SK-N-MC (cell line): ENCODE measurements around the gene CTBP2.
A peak's percentile ranks its signal among the peaks of the same experiment; 100 is the strongest.
"Not testable (repeated sequence)": the region's sequence is repeated elsewhere in the genome, so short reads cannot be mapped to it uniquely, and the experiment has no call there.

ENCODE experiments used
- DNase-seq: peaks from one replicate; pipeline ENCODE4 v3.0.0-alpha.2; 2011; ENCODE audit warnings: low read depth, low spot score
- H3K27ac ChIP-seq: fragments of 200-600 bp; sonication (generic); 2 replicates; pipeline ENCODE4 v1.5.1; 2016; ENCODE audit warnings: mixed run types
- H3K36me3 ChIP-seq: fragments of 200-600 bp; sonication (generic); 2 replicates; pipeline ENCODE4 v1.6.1; 2017; ENCODE audit warnings: antibody characterized with exemption, low read length, mixed read lengths; ENCODE audit not compliant: insufficient read depth
- H3K4me3 ChIP-seq: fragments of 200-600 bp; sonication (generic); 2 replicates; pipeline ENCODE4 v1.5.1; 2016
- H3K9ac ChIP-seq: fragments of 200-600 bp; sonication (generic); 2 replicates; pipeline ENCODE4 v1.8.0; 2017; ENCODE audit warnings: mixed run types, mixed read lengths; ENCODE audit not compliant: insufficient read length
- H3K9me3 ChIP-seq: fragments of 200-600 bp; sonication (generic); 2 replicates; pipeline ENCODE4 v1.6.1; 2017; ENCODE audit warnings: low read depth, mild to moderate bottlenecking, antibody characterized with exemption, low read length, moderate library complexity, mixed read lengths
- EZH2 ChIP-seq: fragments of 200-600 bp; sonication (generic); IDR thresholded peaks from one replicate; pipeline ENCODE4 v1.6.1; 2017; ENCODE audit warnings: antibody characterized with exemption
- FOXP2 ChIP-seq: optimal IDR thresholded peaks from 2 replicates; pipeline ENCODE3; 2011; ENCODE audit warnings: mild to moderate bottlenecking, moderate library complexity; ENCODE audit not compliant: insufficient read depth; ENCODE audit errors: extremely low read length, control extremely low read depth
- POLR2AphosphoS5 ChIP-seq: IDR thresholded peaks from 2 replicates; pipeline ENCODE4 v1.6.1; 2012; ENCODE audit warnings: mild to moderate bottlenecking, low read depth, low read length, borderline replicate concordance

CTBP2 gene

GRCh38 chr10:125060026-125060425 lies 100.3 kb downstream of the CTBP2 start:
- no peak overlapping the region for H3K4me3 ChIP-seq
- H3K9me3 ChIP-seq: no peaks in the 10 kb centered on the region
- H3K9ac ChIP-seq: no peak overlapping the region
- no peak for DNase-seq
- H3K27ac ChIP-seq: no peak overlapping the region
- H3K36me3 ChIP-seq: no peaks in the 10 kb centered on the region
- no peak for TF ChIP-seq POLR2AphosphoS5
- TF ChIP-seq EZH2: no peak
- TF ChIP-seq FOXP2: no peak

GRCh38 chr10:125059348-125059747 lies 101.0 kb downstream of the CTBP2 start:
- not testable (repeated sequence) for H3K9me3 ChIP-seq, H3K36me3 ChIP-seq, H3K4me3 ChIP-seq, H3K9ac ChIP-seq, H3K27ac ChIP-seq, DNase-seq

- no peak for DNase-seq
- TF ChIP-seq POLR2AphosphoS5 (no peak), EZH2 (no peak), FOXP2 (no peak)
- Histone ChIP-seq H3K4me3 (no peak overlapping the region), H3K27ac (0 out of 2 replicates have a peak overlapping the region, but pooled peaks have one; percentile 9), H3K9me3 (no peaks in the 10 kb centered on the region), H3K36me3 (no peaks in the 10 kb centered on the region), H3K9ac (no peak overlapping the region)
Observed at GRCh38 chr10:125057158-125058001, 103.0 kb downstream of the CTBP2 start.

- Histone ChIP-seq H3K9me3 (no peaks in the 10 kb centered on the region), H3K36me3 (no peaks in the 10 kb centered on the region), H3K9ac (no peak overlapping the region), H3K4me3 (no peak overlapping the region), H3K27ac (no peak overlapping the region)
- TF ChIP-seq POLR2AphosphoS5 (no peak), EZH2 (no peak), FOXP2 (no peak)
- no peak for DNase-seq
Observed at GRCh38 chr10:125056161-125057132, 103.9 kb downstream of the CTBP2 start.

GRCh38 chr10:125055446-125055845 lies 104.9 kb downstream of the CTBP2 start:
- Histone ChIP-seq H3K27ac (peak overlapping the region; percentile 83; the same call in 1 of the 2 replicates), H3K4me3 (peak overlapping the region; percentile 48), H3K36me3 (no peaks in the 10 kb centered on the region), H3K9ac (no peak overlapping the region), H3K9me3 (no peaks in the 10 kb centered on the region)
- TF ChIP-seq FOXP2: no peak
- no peak for TF ChIP-seq POLR2AphosphoS5
- TF ChIP-seq EZH2: no peak
- DNase-seq: no peak

GRCh38 chr10:125054669-125055268 lies 105.6 kb downstream of the CTBP2 start:
- H3K27ac ChIP-seq: peak overlapping the region; percentile 83; the same call in 1 of the 2 replicates
- no peaks in the 10 kb centered on the region for H3K36me3 ChIP-seq
- TF ChIP-seq FOXP2 (no peak), POLR2AphosphoS5 (no peak), EZH2 (no peak)
- H3K9me3 ChIP-seq: no peaks in the 10 kb centered on the region
- H3K9ac ChIP-seq: no peak overlapping the region
- peak overlapping the region; percentile 48 for H3K4me3 ChIP-seq
- DNase-seq: no peak

GRCh38 chr10:125054216-125054615 lies 106.1 kb downstream of the CTBP2 start:
- H3K9me3 ChIP-seq: no peaks in the 10 kb centered on the region
- H3K4me3 ChIP-seq: no peak overlapping the region
- DNase-seq: no peak
- no peak for TF ChIP-seq EZH2
- TF ChIP-seq POLR2AphosphoS5: no peak
- TF ChIP-seq FOXP2: no peak
- H3K36me3 ChIP-seq: no peaks in the 10 kb centered on the region
- H3K9ac ChIP-seq: no peak overlapping the region
- H3K27ac ChIP-seq: peak overlapping the region; percentile 83; the same call in 1 of the 2 replicates

GRCh38 chr10:125052146-125052545 lies 108.2 kb downstream of the CTBP2 start:
- no peaks in the 10 kb centered on the region for H3K36me3 ChIP-seq
- no peak overlapping the region for H3K27ac ChIP-seq
- no peak for TF ChIP-seq EZH2
- no peak for TF ChIP-seq FOXP2
- no peak for TF ChIP-seq POLR2AphosphoS5
- H3K9ac ChIP-seq: no peak overlapping the region
- no peak overlapping the region for H3K4me3 ChIP-seq
- H3K9me3 ChIP-seq: no peaks in the 10 kb centered on the region
- DNase-seq: no peak
